ENCODE results near the gene BTBD9. TPM values are rescaled to one million over a fixed set of nuclear protein-coding genes. Genes with fewer than 3 reads are reported as not detected.

BTBD9 gene
- total and polyA plus RNA-seq, 4 donors = 8.7 to 73.9 (median 28.3) TPM

- TF ChIP-seq, protein P1, sequence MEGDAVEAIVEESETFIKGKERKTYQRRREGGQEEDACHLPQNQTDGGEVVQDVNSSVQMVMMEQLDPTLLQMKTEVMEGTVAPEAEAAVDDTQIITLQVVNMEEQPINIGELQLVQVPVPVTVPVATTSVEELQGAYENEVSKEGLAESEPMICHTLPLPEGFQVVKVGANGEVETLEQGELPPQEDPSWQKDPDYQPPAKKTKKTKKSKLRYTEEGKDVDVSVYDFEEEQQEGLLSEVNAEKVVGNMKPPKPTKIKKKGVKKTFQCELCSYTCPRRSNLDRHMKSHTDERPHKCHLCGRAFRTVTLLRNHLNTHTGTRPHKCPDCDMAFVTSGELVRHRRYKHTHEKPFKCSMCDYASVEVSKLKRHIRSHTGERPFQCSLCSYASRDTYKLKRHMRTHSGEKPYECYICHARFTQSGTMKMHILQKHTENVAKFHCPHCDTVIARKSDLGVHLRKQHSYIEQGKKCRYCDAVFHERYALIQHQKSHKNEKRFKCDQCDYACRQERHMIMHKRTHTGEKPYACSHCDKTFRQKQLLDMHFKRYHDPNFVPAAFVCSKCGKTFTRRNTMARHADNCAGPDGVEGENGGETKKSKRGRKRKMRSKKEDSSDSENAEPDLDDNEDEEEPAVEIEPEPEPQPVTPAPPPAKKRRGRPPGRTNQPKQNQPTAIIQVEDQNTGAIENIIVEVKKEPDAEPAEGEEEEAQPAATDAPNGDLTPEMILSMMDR (IDR thresholded peaks at IDR 0.05; ENCODE audit: control extremely low read depth, extremely low read depth) = no peak
- H3K27me3 ChIP-seq (ENCODE audit: control insufficient read depth in 3 of 3, insufficient read depth in 3 of 3, low read length in 2 of 3) = no peaks in the 10 kb centered on the region
- H3K27ac ChIP-seq (ENCODE audit: low read depth in 1 of 2, low read length in 1 of 2) = no peak overlapping the region
- no peaks in the 10 kb centered on the region for H3K9me3 ChIP-seq (ENCODE audit: control insufficient read depth in 4 of 4, insufficient read depth in 3 of 4, low read length in 3 of 4)
- no peak overlapping the region for H3K4me3 ChIP-seq
- H3K36me3 ChIP-seq (ENCODE audit: control insufficient read depth in 4 of 4, insufficient read depth in 4 of 4, low read length in 4 of 4) = peaks cover 0 to 3% (median 0%) of the 10 kb centered on the region in 4 donors
- 92 to 94% methylated on average over 5 of the region's 5 CpGs for WGBS, 2 donors
- DNase-seq (no peak), ATAC-seq (ENCODE audit: insufficient read depth, low FRiP score) (no peak)
- H3K9ac ChIP-seq (ENCODE audit: insufficient read depth in 1 of 2, low read length in 2 of 2) = no peak overlapping the region
- H3K4me1 ChIP-seq (ENCODE audit: control insufficient read depth in 5 of 5, insufficient read depth in 5 of 5, low read length in 5 of 5) = peaks cover 0 to 14% (median 3%) of the 10 kb centered on the region in 5 donors
These were observed 423.9 kb downstream of the BTBD9 start for GRCh38 chr6:38215651-38216311.

GRCh38 chr6:38215225-38215624, 424.5 kb downstream of the BTBD9 start:
- ATAC-seq (ENCODE audit: insufficient read depth, low FRiP score) (no peak), DNase-seq (no peak)
- TF ChIP-seq, protein P1 (IDR thresholded peaks at IDR 0.05; ENCODE audit: control extremely low read depth, extremely low read depth) = no peak
- Histone ChIP-seq H3K27me3 (ENCODE audit: control insufficient read depth in 3 of 3, insufficient read depth in 3 of 3, low read length in 2 of 3) (no peaks in the 10 kb centered on the region), H3K4me1 (ENCODE audit: control insufficient read depth in 5 of 5, insufficient read depth in 5 of 5, low read length in 5 of 5) (peaks cover 0 to 14% (median 6%) of the 10 kb centered on the region in 5 donors), H3K4me3 (no peak overlapping the region), H3K9ac (ENCODE audit: insufficient read depth in 1 of 2, low read length in 2 of 2) (no peak overlapping the region), H3K27ac (ENCODE audit: low read depth in 1 of 2, low read length in 1 of 2) (no peak overlapping the region), H3K36me3 (ENCODE audit: control insufficient read depth in 4 of 4, insufficient read depth in 4 of 4, low read length in 4 of 4) (peaks cover 0 to 3% (median 0%) of the 10 kb centered on the region in 4 donors), H3K9me3 (ENCODE audit: control insufficient read depth in 4 of 4, insufficient read depth in 3 of 4, low read length in 3 of 4) (no peaks in the 10 kb centered on the region)
- WGBS, 2 donors = 77 to 92% methylated on average over 11 of the region's 11 CpGs

DNA sequence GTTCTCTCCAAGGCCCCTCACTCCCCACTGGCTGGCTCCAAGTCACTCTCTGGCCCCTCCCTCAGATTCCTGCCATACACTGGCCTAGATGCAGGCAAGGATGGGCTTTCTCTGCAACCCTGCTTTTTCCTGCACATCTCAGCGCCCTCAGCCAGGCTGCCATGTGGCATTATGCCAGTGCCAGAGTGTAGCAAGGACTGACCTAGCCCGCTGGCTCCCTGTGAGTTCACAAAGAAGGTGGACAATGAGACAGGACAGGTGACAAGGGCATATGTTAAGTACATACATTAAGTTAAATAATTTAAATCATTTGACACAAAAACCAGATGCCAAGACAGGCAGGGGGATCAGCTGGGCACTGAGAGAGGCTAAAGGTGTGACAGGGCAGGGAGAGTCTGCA, 425.6 kb downstream of the BTBD9 start:
- H3K9me3 ChIP-seq (ENCODE audit: control insufficient read depth in 4 of 4, insufficient read depth in 3 of 4, low read length in 3 of 4) = no peaks in the 10 kb centered on the region
- peaks cover 0 to 25% (median 8%) of the 10 kb centered on the region in 5 donors for H3K4me1 ChIP-seq (ENCODE audit: control insufficient read depth in 5 of 5, insufficient read depth in 5 of 5, low read length in 5 of 5)
- ATAC-seq (ENCODE audit: insufficient read depth, low FRiP score) = no peak
- peaks cover 0 to 3% (median 0%) of the 10 kb centered on the region in 4 donors for H3K36me3 ChIP-seq (ENCODE audit: control insufficient read depth in 4 of 4, insufficient read depth in 4 of 4, low read length in 4 of 4)
- H3K4me3 ChIP-seq = no peak overlapping the region
- H3K27ac ChIP-seq (ENCODE audit: low read depth in 1 of 2, low read length in 1 of 2) = no peak overlapping the region
- 93 to 96% methylated on average over 2 of the region's 2 CpGs for WGBS, 2 donors
- TF ChIP-seq, protein P1 (IDR thresholded peaks at IDR 0.05; ENCODE audit: control extremely low read depth, extremely low read depth) = no peak
- no peak for DNase-seq
- no peak overlapping the region for H3K9ac ChIP-seq (ENCODE audit: insufficient read depth in 1 of 2, low read length in 2 of 2)
- H3K27me3 ChIP-seq (ENCODE audit: control insufficient read depth in 3 of 3, insufficient read depth in 3 of 3, low read length in 2 of 3) = no peaks in the 10 kb centered on the region
